Fibroblast of lung (primary cell): ENCODE data around the gene UROD. TPM values are rescaled to one million over a fixed set of nuclear protein-coding genes. Genes with fewer than 3 reads are reported as not detected.

Experiments used
- DNase-seq, 2 donors: peaks; one replicate each; pipeline versions ENCODE4 v3.0.0 to v3.0.0-alpha.2; 2010; ENCODE audit warnings: low read depth in 2 of 2
- H2AFZ ChIP-seq: 2 replicates; pipeline ENCODE4 v1.5.1; 2012; ENCODE audit warnings: low read length, control low read depth, inconsistent platforms
- H3K27ac ChIP-seq: 2 replicates; pipeline ENCODE4 v1.5.1; 2011; ENCODE audit warnings: low read length, control low read depth; ENCODE audit not compliant: insufficient read depth
- H3K27me3 ChIP-seq: 2 replicates; pipeline ENCODE4 v1.5.1; 2011; ENCODE audit warnings: mild to moderate bottlenecking, low read length; ENCODE audit not compliant: control insufficient read depth, insufficient read depth
- H3K36me3 ChIP-seq: 2 replicates; pipeline ENCODE4 v1.5.1; 2011; ENCODE audit warnings: low read length; ENCODE audit not compliant: control insufficient read depth, insufficient read depth
- H3K4me1 ChIP-seq: 2 replicates; pipeline ENCODE4 v1.5.1; 2011; ENCODE audit warnings: low read length; ENCODE audit not compliant: control insufficient read depth, insufficient read depth; ENCODE audit errors: extremely low read depth
- H3K4me2 ChIP-seq: 2 replicates; pipeline ENCODE4 v1.5.1; 2011; ENCODE audit warnings: low read length, control low read depth; ENCODE audit not compliant: insufficient read depth; ENCODE audit errors: extremely low read depth
- H3K4me3 ChIP-seq, 4 experiments: fragments of 200-600 bp in 1 of 4; sonication (generic) in 1 of 4; replicated peaks in 1 of 4; 2 replicates each; pipeline ENCODE4 v1.5.1; 2011 to 2016; ENCODE audit warnings: low read length in 4 of 4, low read depth in 3 of 4, mild to moderate bottlenecking in 3 of 4, control low read depth in 2 of 4, inconsistent platforms in 1 of 4, mixed read lengths in 1 of 4; ENCODE audit not compliant: insufficient read depth in 1 of 4; ENCODE audit errors: control extremely low read depth in 1 of 4
- H3K79me2 ChIP-seq: 2 replicates; pipeline ENCODE4 v1.5.1; 2012; ENCODE audit warnings: mild to moderate bottlenecking, low read length, inconsistent platforms; ENCODE audit not compliant: control insufficient read depth, insufficient read depth
- H3K9ac ChIP-seq: 2 replicates; pipeline ENCODE4 v1.5.1; 2011; ENCODE audit warnings: mild to moderate bottlenecking, low read length, control low read depth; ENCODE audit not compliant: insufficient read depth
- H3K9me3 ChIP-seq: 2 replicates; pipeline ENCODE4 v1.5.1; 2012; ENCODE audit warnings: low read depth, low read length; ENCODE audit not compliant: control insufficient read depth, insufficient read depth
- H4K20me1 ChIP-seq: 2 replicates; pipeline ENCODE4 v1.5.1; 2011; ENCODE audit warnings: low read length; ENCODE audit not compliant: control insufficient read depth, insufficient read depth; ENCODE audit errors: extremely low read depth
- EZH2 ChIP-seq: IDR thresholded peaks from 2 replicates; pipeline ENCODE4 v1.5.1; 2012; ENCODE audit warnings: low read length, control low read depth, mild to moderate bottlenecking; ENCODE audit errors: missing control alignments
- polyA plus RNA-seq, 2 donors: library from polyadenylated mRNA; depleted of rRNA in 1 of 2; stranded (reverse) in 1 of 2; unstranded in 1 of 2; fragments of >200 nt; gene quantifications; 2 replicates each; pipeline ENCODE4 v1.2.1, GENCODE V29; 2011 to 2012; ENCODE audit warnings: missing spikeins in 1 of 2
- total RNA-seq: library from RNA; depleted of rRNA; stranded (reverse); fragments of >200 nt; gene quantifications from 2 replicates; pipeline ENCODE4 v1.2.1, GENCODE V29; 2014
- TF ChIP-seq, protein P1 (sequence below), 2 donors: IDR thresholded peaks in 1 of 2; conservative IDR thresholded peaks in 1 of 2; 1 replicate in 1 of 2; 2 replicates in 1 of 2; pipeline ENCODE4 v1.5.1; 2011 to 2012; ENCODE audit warnings: low read length in 2 of 2, control low read depth in 1 of 2, inconsistent platforms in 1 of 2, low read depth in 1 of 2, mild to moderate bottlenecking in 1 of 2

UROD gene
- total and polyA plus RNA-seq, 2 donors (not counting 1 experiment from before 2014, with no cell fraction given): 129 to 162 TPM

DNA sequence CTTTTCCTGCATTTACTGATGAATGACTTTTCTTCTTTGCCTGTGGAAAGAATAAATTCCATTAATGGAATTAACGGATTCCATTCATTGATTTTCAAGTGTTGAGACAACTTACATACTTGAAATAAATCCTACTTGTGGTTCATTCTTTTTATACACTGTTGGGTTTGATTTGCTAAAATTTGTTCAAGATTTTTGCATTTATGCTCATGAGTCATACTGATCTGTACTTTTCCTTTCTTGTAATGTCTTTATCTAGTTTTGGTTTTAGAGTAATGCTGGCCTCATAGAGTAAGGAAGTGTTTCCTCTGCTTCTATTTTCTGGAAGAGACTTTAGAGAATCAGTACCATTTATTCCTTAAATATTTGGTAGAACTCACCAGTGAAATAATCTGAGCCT lies 14.4 kb downstream of the UROD start:
- Histone ChIP-seq H3K4me3 (no peak overlapping the region), H2AFZ (no peak overlapping the region), H3K4me2 (no peak overlapping the region), H3K27me3 (no peaks in the 10 kb centered on the region), H3K27ac (no peak overlapping the region), H4K20me1 (no peaks in the 10 kb centered on the region), H3K79me2 (no peaks in the 10 kb centered on the region), H3K36me3 (no peaks in the 10 kb centered on the region), H3K9ac (no peak overlapping the region), H3K4me1 (no peaks in the 10 kb centered on the region), H3K9me3 (no peaks in the 10 kb centered on the region)
- no peak for TF ChIP-seq EZH2
- TF ChIP-seq, protein P1, sequence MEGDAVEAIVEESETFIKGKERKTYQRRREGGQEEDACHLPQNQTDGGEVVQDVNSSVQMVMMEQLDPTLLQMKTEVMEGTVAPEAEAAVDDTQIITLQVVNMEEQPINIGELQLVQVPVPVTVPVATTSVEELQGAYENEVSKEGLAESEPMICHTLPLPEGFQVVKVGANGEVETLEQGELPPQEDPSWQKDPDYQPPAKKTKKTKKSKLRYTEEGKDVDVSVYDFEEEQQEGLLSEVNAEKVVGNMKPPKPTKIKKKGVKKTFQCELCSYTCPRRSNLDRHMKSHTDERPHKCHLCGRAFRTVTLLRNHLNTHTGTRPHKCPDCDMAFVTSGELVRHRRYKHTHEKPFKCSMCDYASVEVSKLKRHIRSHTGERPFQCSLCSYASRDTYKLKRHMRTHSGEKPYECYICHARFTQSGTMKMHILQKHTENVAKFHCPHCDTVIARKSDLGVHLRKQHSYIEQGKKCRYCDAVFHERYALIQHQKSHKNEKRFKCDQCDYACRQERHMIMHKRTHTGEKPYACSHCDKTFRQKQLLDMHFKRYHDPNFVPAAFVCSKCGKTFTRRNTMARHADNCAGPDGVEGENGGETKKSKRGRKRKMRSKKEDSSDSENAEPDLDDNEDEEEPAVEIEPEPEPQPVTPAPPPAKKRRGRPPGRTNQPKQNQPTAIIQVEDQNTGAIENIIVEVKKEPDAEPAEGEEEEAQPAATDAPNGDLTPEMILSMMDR (conservative IDR thresholded peaks at IDR 0.05 in 1 of 2, IDR thresholded peaks at IDR 0.05 in 1 of 2; ENCODE audit: low read depth in 1 of 2, low read length in 2 of 2): no peak
- DNase-seq: peak in 1 of 2 donors; percentile 36

DNA sequence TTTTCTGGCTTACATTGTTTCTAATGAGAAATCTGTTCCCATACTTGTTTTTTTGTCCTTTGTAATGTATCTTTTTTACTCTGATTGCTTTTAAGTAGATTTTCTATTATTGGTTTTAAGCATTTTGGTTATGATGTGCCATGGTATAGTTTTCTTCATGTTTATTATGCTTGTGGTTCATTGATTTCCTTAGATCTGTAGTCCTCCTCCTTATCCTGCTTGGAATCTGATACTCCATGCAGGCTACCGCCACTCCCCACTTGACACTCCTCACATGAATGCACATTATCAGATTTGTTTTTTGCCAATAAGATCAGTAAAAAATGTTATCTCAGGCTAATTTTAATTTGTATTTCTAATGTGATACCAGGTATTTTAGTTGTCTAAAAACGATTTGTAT lies 20.8 kb downstream of the UROD start:
- no peaks in the 10 kb centered on the region for H3K36me3 ChIP-seq
- no peaks in the 10 kb centered on the region for H3K9me3 ChIP-seq
- no peaks in the 10 kb centered on the region for H4K20me1 ChIP-seq
- TF ChIP-seq, protein P1 (conservative IDR thresholded peaks at IDR 0.05 in 1 of 2, IDR thresholded peaks at IDR 0.05 in 1 of 2; ENCODE audit: low read depth in 1 of 2, low read length in 2 of 2): no peak
- no peak for TF ChIP-seq EZH2
- H3K4me3 ChIP-seq: no peak overlapping the region
- no peak for DNase-seq
- H2AFZ ChIP-seq: no peak overlapping the region
- H3K9ac ChIP-seq: no peak overlapping the region
- H3K4me1 ChIP-seq: no peaks in the 10 kb centered on the region
- H3K27ac ChIP-seq: no peak overlapping the region
- H3K79me2 ChIP-seq: no peaks in the 10 kb centered on the region
- no peak overlapping the region for H3K4me2 ChIP-seq
- H3K27me3 ChIP-seq: no peaks in the 10 kb centered on the region

DNA sequence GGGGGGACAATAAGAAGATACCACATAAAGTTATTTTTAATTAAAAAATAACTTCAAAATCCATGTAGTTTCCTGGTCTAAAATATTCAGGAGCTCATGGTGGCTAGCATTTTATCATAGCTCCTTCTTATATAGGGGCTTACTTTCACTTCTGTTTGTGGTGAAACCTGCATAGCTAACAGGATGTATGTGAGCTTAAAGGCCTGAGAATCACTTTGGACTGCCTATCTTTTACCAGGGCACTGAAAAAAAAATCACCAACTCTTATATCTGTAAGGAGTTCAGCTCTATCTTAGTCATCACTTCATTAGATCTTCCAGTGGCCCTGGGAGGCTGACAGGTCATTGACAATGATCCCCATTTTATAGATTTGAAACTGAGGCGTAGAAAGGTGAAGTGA lies 21.3 kb downstream of the UROD start:
- no peaks in the 10 kb centered on the region for H3K9me3 ChIP-seq
- H3K9ac ChIP-seq: no peak overlapping the region
- H4K20me1 ChIP-seq: no peaks in the 10 kb centered on the region
- H3K4me3 ChIP-seq: no peak overlapping the region
- H2AFZ ChIP-seq: no peak overlapping the region
- H3K36me3 ChIP-seq: no peaks in the 10 kb centered on the region
- no peak for DNase-seq
- no peak overlapping the region for H3K4me2 ChIP-seq
- H3K27me3 ChIP-seq: no peaks in the 10 kb centered on the region
- no peaks in the 10 kb centered on the region for H3K79me2 ChIP-seq
- TF ChIP-seq EZH2: no peak
- TF ChIP-seq, protein P1 (conservative IDR thresholded peaks at IDR 0.05 in 1 of 2, IDR thresholded peaks at IDR 0.05 in 1 of 2; ENCODE audit: low read depth in 1 of 2, low read length in 2 of 2): no peak
- H3K4me1 ChIP-seq: no peaks in the 10 kb centered on the region
- no peak overlapping the region for H3K27ac ChIP-seq
